ENCODE measurements around the gene TPST1.
"Not testable (repeated sequence)": the region's sequence is repeated elsewhere in the genome, so short reads cannot be mapped to it uniquely, and the experiment has no call there.

The TPST1 gene

DNA sequence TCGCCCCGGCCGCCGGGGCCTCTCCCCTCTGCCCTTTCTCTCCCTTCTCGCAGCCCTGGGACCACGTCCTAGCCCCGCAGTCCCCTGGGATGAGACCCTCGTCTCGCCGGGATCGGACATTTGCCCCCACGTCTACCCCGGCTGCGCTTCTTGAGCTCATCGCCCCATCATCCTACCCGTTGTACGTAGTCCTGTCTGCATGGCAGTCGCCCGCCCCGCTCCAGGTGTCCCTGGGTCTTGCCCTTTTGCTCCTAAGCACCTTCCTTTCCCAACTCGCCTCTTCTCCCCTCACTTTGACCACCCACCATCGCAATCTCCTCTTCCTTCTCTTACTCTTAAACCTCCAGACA lies 582 bp downstream of the TPST1 start:
- FAIRE-seq (no peak), DNase-seq (ENCODE audit: insufficient read length, low spot score) (no peak)
- no peak for TF ChIP-seq POLR2A (IDR thresholded peaks at IDR 0.05; ENCODE audit: low read depth, low read length)

GRCh38 chr7:66206119-66206933 lies 1.2 kb downstream of the TPST1 start:
- DNase-seq (ENCODE audit: insufficient read length, low spot score) (no peak), FAIRE-seq (no peak)
- TF ChIP-seq POLR2A (IDR thresholded peaks at IDR 0.05; ENCODE audit: low read depth, low read length), result no peak

DNA sequence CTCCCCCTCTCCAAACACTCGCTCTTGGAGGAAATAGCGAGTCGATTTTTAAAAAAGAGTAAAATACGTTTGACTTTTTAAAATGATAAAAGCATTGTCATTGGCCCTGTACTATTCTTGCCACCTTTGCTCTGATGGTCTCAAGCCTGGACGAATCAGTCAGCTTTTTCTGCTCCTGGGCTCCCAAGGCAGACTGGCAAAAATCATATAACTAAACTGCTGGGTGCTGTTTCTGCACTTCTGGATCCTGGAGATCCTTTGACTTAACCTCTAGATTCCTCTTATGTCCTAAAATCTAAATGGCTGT lies 1.8 kb downstream of the TPST1 start:
- TF ChIP-seq POLR2A (IDR thresholded peaks at IDR 0.05; ENCODE audit: low read depth, low read length), result no peak
- DNase-seq (ENCODE audit: insufficient read length, low spot score) (no peak), FAIRE-seq (no peak)

- FAIRE-seq (no peak), DNase-seq (ENCODE audit: insufficient read length, low spot score) (no peak)
- no peak for TF ChIP-seq POLR2A (IDR thresholded peaks at IDR 0.05; ENCODE audit: low read depth, low read length)
These were observed 2.4 kb downstream of the TPST1 start for GRCh38 chr7:66207540-66207939.

GRCh38 chr7:66211429-66211828 lies 6.3 kb downstream of the TPST1 start:
- no peak for DNase-seq (ENCODE audit: insufficient read length, low spot score)
- no peak for FAIRE-seq
- TF ChIP-seq POLR2A (IDR thresholded peaks at IDR 0.05; ENCODE audit: low read depth, low read length), result no peak

- no peak for TF ChIP-seq POLR2A (IDR thresholded peaks at IDR 0.05; ENCODE audit: low read depth, low read length)
- DNase-seq (ENCODE audit: insufficient read length, low spot score) (no peak), FAIRE-seq (no peak)
These were observed 8.5 kb downstream of the TPST1 start for GRCh38 chr7:66213637-66214036.

DNA sequence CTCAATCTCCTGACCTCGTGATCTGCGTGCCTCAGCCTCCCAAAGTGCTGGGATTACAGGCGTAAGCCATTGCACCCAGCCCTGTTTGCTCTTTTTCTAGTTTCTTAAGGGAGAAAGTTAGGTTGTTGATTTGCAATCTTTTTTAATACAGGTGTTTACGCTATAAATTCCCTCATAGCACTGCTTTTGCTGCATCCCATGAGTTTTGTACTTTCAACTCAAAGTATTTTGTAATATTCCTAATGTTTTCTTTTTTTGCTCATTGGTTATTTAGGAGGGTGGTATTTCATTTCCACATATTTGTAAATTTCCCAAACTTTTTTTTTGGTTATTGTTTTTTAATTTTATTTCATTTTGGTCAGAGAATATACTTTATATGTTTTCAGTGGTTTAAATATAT lies 11.6 kb downstream of the TPST1 start:
- no peak for DNase-seq (ENCODE audit: insufficient read length, low spot score)
- no peak for TF ChIP-seq POLR2A (IDR thresholded peaks at IDR 0.05; ENCODE audit: low read depth, low read length)
- no peak for FAIRE-seq

DNA sequence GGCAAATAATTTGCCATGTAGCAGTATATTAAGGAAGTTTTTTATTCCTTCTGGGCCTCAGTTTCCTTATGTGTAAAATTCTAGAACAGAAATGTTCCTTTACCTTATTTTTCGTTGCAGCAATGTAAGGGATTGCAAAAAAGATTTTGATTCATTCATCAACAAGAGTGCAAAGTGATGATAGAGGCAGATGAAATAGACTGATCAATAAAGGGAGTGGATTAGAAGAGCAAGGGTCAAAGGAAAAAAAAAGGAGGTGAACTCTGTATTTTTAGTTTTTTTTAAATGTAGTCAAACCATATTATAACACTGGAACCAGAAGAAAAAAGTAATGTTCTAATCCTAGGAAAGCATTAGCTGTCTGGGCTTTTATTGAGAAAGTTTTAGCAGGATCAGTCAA lies 14.7 kb downstream of the TPST1 start:
- DNase-seq (ENCODE audit: insufficient read length, low spot score) (no peak), FAIRE-seq (no peak)
- no peak for TF ChIP-seq POLR2A (IDR thresholded peaks at IDR 0.05; ENCODE audit: low read depth, low read length)

- no peak for TF ChIP-seq POLR2A (IDR thresholded peaks at IDR 0.05; ENCODE audit: low read depth, low read length)
- FAIRE-seq (no peak), DNase-seq (ENCODE audit: insufficient read length, low spot score) (no peak)
These were observed 16.3 kb downstream of the TPST1 start for GRCh38 chr7:66221442-66221841.

DNA sequence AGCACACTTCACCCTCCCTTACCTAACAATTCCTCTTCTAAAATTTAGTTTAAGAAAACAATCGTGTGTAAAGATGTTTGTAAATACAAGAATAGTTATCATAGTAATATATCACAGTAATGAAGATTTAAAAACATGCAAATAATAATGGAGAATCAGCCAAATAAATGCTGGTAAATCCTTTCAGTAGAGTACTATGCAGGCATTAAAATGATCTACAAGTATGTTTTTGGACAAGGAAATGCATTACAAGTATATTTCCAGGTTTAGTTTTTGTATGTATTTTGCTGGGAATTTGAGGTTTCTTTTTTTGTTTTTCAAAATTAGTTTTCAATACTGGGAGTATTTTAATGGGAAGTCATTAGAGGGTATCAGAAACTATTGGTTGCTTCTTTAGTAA lies 22.7 kb downstream of the TPST1 start:
- no peak for DNase-seq (ENCODE audit: insufficient read length, low spot score)
- FAIRE-seq, result no peak
- no peak for TF ChIP-seq POLR2A (IDR thresholded peaks at IDR 0.05; ENCODE audit: low read depth, low read length)

GRCh38 chr7:66231326-66232216 lies 26.4 kb downstream of the TPST1 start:
- FAIRE-seq; DNase-seq (ENCODE audit: insufficient read length, low spot score): not testable (repeated sequence)

DNA sequence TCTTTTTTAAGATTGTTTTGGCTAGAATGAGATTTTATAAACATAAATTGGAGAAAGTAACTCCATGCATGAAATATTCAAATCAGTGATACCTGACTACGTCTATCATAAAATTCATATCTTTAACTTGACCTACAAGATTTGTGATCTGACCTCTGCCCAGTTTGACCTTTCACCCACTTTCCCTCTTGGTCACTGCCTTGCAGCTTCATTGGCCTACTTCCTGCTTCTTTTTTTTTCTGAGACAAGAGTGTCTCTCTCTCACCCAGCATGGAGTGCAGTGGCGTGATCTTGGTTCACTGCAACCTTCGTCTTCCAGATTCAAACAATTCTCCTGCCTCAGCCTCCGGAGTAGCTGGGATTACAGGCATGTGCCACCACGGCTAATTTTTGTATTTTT lies 28.5 kb downstream of the TPST1 start:
- no peak for FAIRE-seq
- DNase-seq (ENCODE audit: insufficient read length, low spot score), result no peak
- TF ChIP-seq POLR2A (IDR thresholded peaks at IDR 0.05; ENCODE audit: low read depth, low read length), result no peak

- no peak for DNase-seq (ENCODE audit: insufficient read length, low spot score)
- no peak for FAIRE-seq
- TF ChIP-seq POLR2A (IDR thresholded peaks at IDR 0.05; ENCODE audit: low read depth, low read length), result no peak
These were observed 31.7 kb downstream of the TPST1 start for GRCh38 chr7:66236713-66237303.

DNA sequence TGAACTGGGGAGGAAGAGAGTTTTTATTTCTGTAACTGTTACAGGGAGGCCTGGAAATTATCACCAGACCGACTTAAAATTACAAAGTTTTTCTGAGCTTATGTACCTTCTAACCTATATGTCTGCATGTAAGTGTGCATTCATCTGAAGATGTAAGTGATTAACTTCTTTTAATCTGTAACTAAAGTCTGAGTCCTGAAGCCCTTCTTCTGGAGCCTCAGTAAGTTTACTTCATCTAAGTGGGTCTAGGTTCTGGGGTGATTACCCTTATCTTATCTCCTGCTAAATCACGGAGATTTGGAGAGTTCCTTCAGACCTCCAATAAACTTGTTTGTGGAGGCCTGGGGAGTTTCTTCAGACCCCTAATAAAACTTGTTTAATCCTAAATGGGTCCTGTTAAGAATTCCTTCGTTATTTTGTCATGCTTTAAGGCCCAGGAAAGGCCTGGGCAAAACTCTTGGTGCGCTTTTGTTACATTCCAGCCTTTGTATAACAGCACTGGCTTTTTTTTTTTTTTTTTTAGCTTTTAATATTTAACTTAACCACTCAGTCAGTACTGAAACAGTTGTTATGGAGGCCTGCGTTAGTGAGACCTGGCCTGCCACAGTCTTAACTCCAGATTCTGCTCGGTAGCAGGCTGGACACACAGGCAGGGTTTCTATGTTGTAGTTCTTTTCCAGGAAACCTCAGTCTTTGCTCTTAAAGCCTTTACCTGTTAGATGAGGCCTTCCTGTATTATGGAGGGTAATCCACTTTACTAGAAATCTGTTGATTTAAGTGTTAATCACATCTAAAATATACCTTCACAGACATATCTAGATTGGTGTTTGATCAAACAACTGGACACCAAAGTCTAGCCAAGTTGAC lies 33.0 kb downstream of the TPST1 start:
- DNase-seq (ENCODE audit: insufficient read length, low spot score), result no peak
- TF ChIP-seq POLR2A (IDR thresholded peaks at IDR 0.05; ENCODE audit: low read depth, low read length), result no peak
- no peak for FAIRE-seq
